Measurements from ENCODE around the gene LIPC.

The LIPC gene

GRCh38 chr15:58605931-58606530 is 174.2 kb downstream of the LIPC start:
- H3K4me3 ChIP-seq, result no peak overlapping the region
- no peak for TF ChIP-seq CTCF (IDR thresholded peaks at IDR 0.05)
- no peak overlapping the region for H3K27ac ChIP-seq
- DNase-seq (ENCODE audit: low spot score), result no peak

- Histone ChIP-seq H3K27ac (no peak overlapping the region), H3K4me3 (no peak overlapping the region)
- TF ChIP-seq CTCF (IDR thresholded peaks at IDR 0.05), result no peak
- DNase-seq (ENCODE audit: low spot score), result no peak
Measured at GRCh38 chr15:58606577-58607080, 174.8 kb downstream of the LIPC start.

GRCh38 chr15:58608129-58608590 is 176.4 kb downstream of the LIPC start:
- no peak for TF ChIP-seq CTCF (IDR thresholded peaks at IDR 0.05)
- Histone ChIP-seq H3K4me3 (no peak overlapping the region), H3K27ac (no peak overlapping the region)
- DNase-seq (ENCODE audit: low spot score), result no peak

- no peak for DNase-seq (ENCODE audit: low spot score)
- no peak overlapping the region for H3K27ac ChIP-seq
- TF ChIP-seq CTCF (IDR thresholded peaks at IDR 0.05), result no peak
- no peak overlapping the region for H3K4me3 ChIP-seq
Measured at GRCh38 chr15:58608711-58609110, 176.9 kb downstream of the LIPC start.

GRCh38 chr15:58611731-58612676 is 180.2 kb downstream of the LIPC start:
- TF ChIP-seq CTCF (IDR thresholded peaks at IDR 0.05), result no peak
- H3K4me3 ChIP-seq, result no peak overlapping the region
- H3K27ac ChIP-seq, result no peak overlapping the region
- DNase-seq (ENCODE audit: low spot score), result no peak

GRCh38 chr15:58616171-58616570 is 184.4 kb downstream of the LIPC start:
- no peak for TF ChIP-seq CTCF (IDR thresholded peaks at IDR 0.05)
- no peak for DNase-seq (ENCODE audit: low spot score)
- H3K27ac ChIP-seq, result no peak overlapping the region
- H3K4me3 ChIP-seq, result no peak overlapping the region
